ENCODE results near the gene EIPR1.
"Not testable (repeated sequence)": the region's sequence is repeated elsewhere in the genome, so short reads cannot be mapped to it uniquely, and the experiment has no call there.

EIPR1 gene

DNA sequence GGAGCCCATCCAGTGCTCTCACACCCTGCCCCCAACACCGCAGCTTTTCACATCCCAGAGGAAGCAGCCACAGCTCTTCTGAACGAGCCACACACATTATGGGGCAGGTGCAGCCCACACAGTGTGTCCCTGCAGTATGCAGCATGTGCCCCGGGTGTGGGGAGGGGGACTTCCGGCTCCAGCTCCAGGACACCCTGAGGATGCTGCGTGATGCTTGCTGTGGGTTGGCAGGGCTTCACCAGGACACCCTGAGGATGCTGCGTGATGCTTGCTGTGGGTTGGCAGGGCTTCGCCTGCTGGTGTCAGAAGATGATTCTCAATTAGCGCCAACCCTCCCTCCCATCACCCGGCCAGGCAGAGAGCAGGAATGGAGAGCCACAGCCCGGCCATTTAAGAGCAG is 193.9 kb downstream of the EIPR1 start:
- no peak for DNase-seq (ENCODE audit: low read depth)
- TF ChIP-seq, protein P1, sequence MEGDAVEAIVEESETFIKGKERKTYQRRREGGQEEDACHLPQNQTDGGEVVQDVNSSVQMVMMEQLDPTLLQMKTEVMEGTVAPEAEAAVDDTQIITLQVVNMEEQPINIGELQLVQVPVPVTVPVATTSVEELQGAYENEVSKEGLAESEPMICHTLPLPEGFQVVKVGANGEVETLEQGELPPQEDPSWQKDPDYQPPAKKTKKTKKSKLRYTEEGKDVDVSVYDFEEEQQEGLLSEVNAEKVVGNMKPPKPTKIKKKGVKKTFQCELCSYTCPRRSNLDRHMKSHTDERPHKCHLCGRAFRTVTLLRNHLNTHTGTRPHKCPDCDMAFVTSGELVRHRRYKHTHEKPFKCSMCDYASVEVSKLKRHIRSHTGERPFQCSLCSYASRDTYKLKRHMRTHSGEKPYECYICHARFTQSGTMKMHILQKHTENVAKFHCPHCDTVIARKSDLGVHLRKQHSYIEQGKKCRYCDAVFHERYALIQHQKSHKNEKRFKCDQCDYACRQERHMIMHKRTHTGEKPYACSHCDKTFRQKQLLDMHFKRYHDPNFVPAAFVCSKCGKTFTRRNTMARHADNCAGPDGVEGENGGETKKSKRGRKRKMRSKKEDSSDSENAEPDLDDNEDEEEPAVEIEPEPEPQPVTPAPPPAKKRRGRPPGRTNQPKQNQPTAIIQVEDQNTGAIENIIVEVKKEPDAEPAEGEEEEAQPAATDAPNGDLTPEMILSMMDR (IDR thresholded peaks at IDR 0.05; ENCODE audit: insufficient read depth, low read depth, low read length, missing control alignments), result no peak
- H3K4me3 ChIP-seq (ENCODE audit: low read length), result no peak overlapping the region

DNA sequence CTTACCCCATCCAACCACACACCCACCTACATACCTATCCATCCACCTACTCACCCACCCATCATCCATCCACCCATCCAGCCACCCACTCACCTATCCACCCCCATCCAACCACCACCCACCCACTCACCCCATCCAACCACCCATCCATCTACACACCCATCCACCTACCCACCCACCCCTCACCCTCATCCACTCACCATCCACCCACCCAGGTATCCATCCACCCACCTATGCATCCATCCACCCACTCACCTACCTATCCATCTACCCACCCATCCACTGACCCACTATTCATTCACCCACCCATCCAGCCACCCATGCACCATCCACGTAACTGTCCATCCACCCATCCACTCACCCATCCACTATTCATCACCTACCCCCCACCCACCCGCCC is 194.8 kb downstream of the EIPR1 start:
- DNase-seq (ENCODE audit: low read depth), result no peak
- TF ChIP-seq, protein P1 (IDR thresholded peaks at IDR 0.05; ENCODE audit: insufficient read depth, low read depth, low read length, missing control alignments), result no peak
- H3K4me3 ChIP-seq (ENCODE audit: low read length), result no peak overlapping the region

DNA sequence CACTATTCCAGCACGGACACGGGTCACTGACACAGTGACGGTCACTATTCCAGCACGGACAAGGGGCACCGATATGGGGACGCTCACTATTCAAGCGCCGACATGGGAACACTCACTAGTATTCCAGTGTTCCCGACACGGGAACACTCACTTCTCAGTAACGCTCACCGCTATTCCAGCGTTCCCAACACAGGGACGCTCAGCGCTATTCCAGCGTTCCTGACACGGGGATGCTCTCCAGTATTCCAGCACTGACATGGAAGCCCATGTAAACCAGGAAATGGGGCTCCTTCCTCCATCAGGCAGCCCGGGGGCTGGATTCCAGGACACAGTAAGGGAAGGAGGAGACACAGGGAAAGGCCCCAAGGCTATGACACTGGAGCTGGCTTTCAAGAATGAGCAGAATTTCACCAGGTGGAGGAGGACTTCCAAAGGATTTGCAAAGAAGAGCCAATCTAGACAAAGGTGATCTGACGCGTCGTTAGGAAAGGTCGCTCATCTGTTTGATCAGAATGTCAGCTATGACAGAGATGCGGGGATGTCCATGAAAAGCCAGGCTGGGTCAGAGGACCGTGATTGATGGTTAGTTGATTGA is 196.1 kb downstream of the EIPR1 start:
- TF ChIP-seq, protein P1 (IDR thresholded peaks at IDR 0.05; ENCODE audit: insufficient read depth, low read depth, low read length, missing control alignments), result no peak
- DNase-seq (ENCODE audit: low read depth), result no peak
- no peak overlapping the region for H3K4me3 ChIP-seq (ENCODE audit: low read length)

DNA sequence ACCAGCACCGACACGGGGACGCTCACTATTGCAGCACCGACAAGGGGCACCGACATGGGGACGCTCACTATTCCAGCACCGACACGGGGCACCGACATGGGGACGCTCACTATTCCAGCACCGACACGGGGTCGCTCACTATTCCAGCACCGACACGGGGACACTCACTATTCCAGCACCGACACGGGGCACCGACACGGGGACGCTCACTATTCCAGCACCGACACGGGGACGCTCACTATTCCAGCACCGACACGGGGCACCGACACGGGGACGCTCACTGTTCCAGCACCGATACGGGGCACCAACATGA is 196.8 kb downstream of the EIPR1 start:
- DNase-seq (ENCODE audit: low read depth), result not testable (repeated sequence)

DNA sequence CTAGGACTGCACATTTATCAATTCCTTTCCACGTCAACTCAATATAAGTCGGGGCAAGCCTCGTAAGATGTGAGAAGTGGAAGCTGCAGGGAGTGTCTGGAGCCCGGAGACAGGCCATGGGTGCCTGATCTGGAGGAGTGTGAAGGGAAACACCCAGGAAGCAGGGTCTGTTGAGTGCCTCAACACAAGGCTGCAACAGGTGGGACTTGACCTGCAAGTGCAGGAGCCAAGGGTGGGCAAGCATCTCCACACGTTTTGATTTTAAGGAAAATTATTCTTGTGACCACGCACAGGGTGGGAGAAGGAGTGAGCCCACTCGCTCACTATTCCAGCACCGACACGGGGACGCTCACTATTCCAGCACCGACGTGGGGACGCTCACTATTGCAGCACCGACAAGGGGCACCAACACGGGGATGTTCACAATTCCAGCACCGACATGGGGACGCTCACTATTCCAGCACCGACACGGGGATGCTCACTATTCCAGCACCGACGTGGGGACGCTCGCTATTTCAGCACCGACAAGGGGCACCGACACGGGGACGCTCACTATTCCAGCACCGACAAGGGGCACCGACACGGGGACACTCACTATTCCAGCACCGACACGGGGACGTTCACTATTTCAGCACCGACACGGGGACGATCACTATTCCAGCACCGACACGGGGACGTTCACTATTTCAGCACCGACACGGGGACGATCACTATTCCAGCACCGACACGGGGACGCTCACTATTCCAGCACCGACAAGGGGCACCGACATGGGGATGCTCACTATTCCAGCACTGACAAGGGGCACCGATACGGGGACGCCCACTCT is 197.3 kb downstream of the EIPR1 start:
- TF ChIP-seq, protein P1 (IDR thresholded peaks at IDR 0.05; ENCODE audit: insufficient read depth, low read depth, low read length, missing control alignments), result no peak
- H3K4me3 ChIP-seq (ENCODE audit: low read length), result no peak overlapping the region
- DNase-seq (ENCODE audit: low read depth), result no peak

More for the DNA sequence above, 196.8 kb downstream of the EIPR1 start:
- H3K4me3 ChIP-seq (ENCODE audit: low read length), result not testable (repeated sequence)

DNA sequence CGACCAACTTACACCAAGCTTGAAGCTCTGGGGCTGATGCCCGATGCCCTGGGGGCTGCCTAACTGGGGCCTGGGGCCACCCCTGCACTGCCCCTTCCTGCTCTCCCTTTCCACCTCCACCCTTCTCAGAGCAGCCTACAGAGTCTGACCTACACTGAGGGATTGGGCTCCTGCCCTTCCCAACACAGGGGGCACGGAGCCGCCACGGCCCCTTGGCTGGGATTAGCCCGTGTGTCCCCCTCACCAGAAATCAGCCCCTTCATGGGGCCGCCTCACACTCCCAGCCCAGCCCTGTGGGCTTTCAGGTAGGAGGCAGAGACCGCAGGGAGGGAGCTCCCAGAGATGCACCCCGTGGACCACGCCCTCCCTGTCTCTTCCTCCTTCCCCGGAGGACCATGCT is 198.0 kb downstream of the EIPR1 start:
- no peak for DNase-seq (ENCODE audit: low read depth)
- TF ChIP-seq, protein P1 (IDR thresholded peaks at IDR 0.05; ENCODE audit: insufficient read depth, low read depth, low read length, missing control alignments), result no peak
- H3K4me3 ChIP-seq (ENCODE audit: low read length), result no peak overlapping the region

DNA sequence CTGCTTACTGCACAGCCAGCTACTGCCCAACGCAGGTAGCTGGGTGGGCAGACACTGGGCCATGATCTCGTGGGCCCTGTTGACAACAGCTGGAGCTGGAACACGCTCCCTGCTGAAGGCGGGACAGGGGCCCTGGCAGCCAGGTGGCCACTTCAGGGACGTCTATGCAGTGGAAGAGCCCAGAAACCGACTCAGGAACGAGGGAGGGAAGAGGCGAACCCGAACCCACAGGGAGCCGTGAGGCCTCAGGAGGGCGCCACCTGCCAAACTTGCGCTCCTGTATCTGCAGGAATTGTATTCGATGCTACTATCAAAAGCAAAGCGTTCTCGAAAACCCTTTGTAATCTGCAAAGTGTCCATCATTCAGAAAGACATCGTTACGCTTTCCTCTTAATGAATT is 198.4 kb downstream of the EIPR1 start:
- no peak for DNase-seq (ENCODE audit: low read depth)
- H3K4me3 ChIP-seq (ENCODE audit: low read length), result no peak overlapping the region
- TF ChIP-seq, protein P1 (IDR thresholded peaks at IDR 0.05; ENCODE audit: insufficient read depth, low read depth, low read length, missing control alignments), result no peak

Measured in epithelial cell of esophagus (primary cell).